H1 (cell line): ENCODE results near the gene STARD9. TPM values are rescaled to one million over a fixed set of nuclear protein-coding genes. Genes with fewer than 3 reads are reported as not detected.

Source experiments
- CTCF ChIA-PET: fragments of 300-600 bp; sonication (Branson Sonifier 250); formaldehyde crosslinking; loops from one replicate; lab custom pipeline; 2021; ENCODE audit not compliant: partially characterized antibody; lab: Charles Lee
- POLR2A ChIA-PET: fragments of 300-600 bp; sonication (Branson Sonifier 250); formaldehyde crosslinking; loops from one replicate; lab custom pipeline; 2021; ENCODE audit warnings: inconsistent platforms; ENCODE audit not compliant: partially characterized antibody; lab: Charles Lee
- DNase-seq, 2 experiments: peaks; one replicate each; pipeline versions ENCODE4 v3.0.0 to v3.0.0-alpha.2; 2010 to 2022; ENCODE audit warnings: low spot score in 2 of 2, low read depth in 1 of 2, mixed read lengths in 1 of 2
- FAIRE-seq: peaks from 2 replicates; lab custom pipeline; 2011; peaks lifted over from hg19 to GRCh38; lab: Jason Lieb, UNC
- H2AFZ ChIP-seq: 2 replicates; pipeline ENCODE4 v1.8.1; 2012; ENCODE audit warnings: low read length, inconsistent platforms
- H2AK5ac ChIP-seq: 2 replicates; pipeline ENCODE4 v1.6.1; 2013; ENCODE audit warnings: low read depth, low read length
- H2BK120ac ChIP-seq: replicated peaks from 2 replicates; pipeline ENCODE3; 2013; ENCODE audit warnings: low read depth, low read length, inconsistent platforms
- H2BK12ac ChIP-seq: 2 replicates; pipeline ENCODE4 v1.6.1; 2013; ENCODE audit warnings: low read depth, low read length
- H2BK15ac ChIP-seq: 2 replicates; pipeline ENCODE4 v1.6.1; 2013; ENCODE audit warnings: low read length
- H2BK20ac ChIP-seq: 2 replicates; pipeline ENCODE4 v1.6.1; 2013; ENCODE audit warnings: low read length
- H2BK5ac ChIP-seq: 2 replicates; pipeline ENCODE4 v1.6.1; 2013; ENCODE audit warnings: low read depth, low read length
- H3K14ac ChIP-seq: 2 replicates; pipeline ENCODE4 v1.6.1; 2013; ENCODE audit warnings: inconsistent platforms; ENCODE audit not compliant: insufficient read length
- H3K18ac ChIP-seq: 2 replicates; pipeline ENCODE4 v1.6.1; 2013; ENCODE audit warnings: low read length; ENCODE audit errors: extremely low read depth
- H3K23ac ChIP-seq: 2 replicates; pipeline ENCODE4 v1.6.1; 2013; ENCODE audit warnings: inconsistent platforms; ENCODE audit not compliant: insufficient read length
- H3K23me2 ChIP-seq: 2 replicates; pipeline ENCODE4 v1.6.1; 2013; ENCODE audit warnings: low read depth, low read length
- H3K27ac ChIP-seq: 2 replicates; pipeline ENCODE4 v1.6.1; 2011; ENCODE audit warnings: low read depth, low read length, inconsistent platforms
- H3K27me3 ChIP-seq, 4 experiments: replicated peaks in 1 of 4; 1 replicate in 1 of 4; 2 replicates in 3 of 4; pipeline versions ENCODE4 v1.6.1 to v1.8.1; 2011 to 2013; ENCODE audit warnings: low read length in 3 of 4, mild to moderate bottlenecking in 3 of 4, inconsistent platforms in 2 of 4, mixed read lengths in 2 of 4, moderate library complexity in 1 of 4; ENCODE audit not compliant: control insufficient read depth in 3 of 4, insufficient read depth in 3 of 4; ENCODE audit errors: extremely low read depth in 1 of 4
- H3K36me3 ChIP-seq, 4 experiments: 2 replicates each; pipeline versions ENCODE4 v1.6.1 to v1.8.1; 2011 to 2013; ENCODE audit warnings: mild to moderate bottlenecking in 4 of 4, low read length in 3 of 4, moderate library complexity in 2 of 4, control low read depth in 1 of 4, inconsistent platforms in 1 of 4; ENCODE audit not compliant: insufficient read depth in 4 of 4, control insufficient read depth in 2 of 4
- H3K4ac ChIP-seq: replicated peaks from 2 replicates; pipeline ENCODE3; 2013; ENCODE audit warnings: low read length, low read depth, mixed read lengths, inconsistent platforms; ENCODE audit not compliant: insufficient read length
- H3K4me1 ChIP-seq, 4 experiments: replicated peaks in 1 of 4; 1 replicate in 1 of 4; 2 replicates in 3 of 4; pipeline versions ENCODE4 v1.6.1 to v1.8.1; 2011 to 2013; ENCODE audit warnings: low read length in 3 of 4, inconsistent platforms in 2 of 4, mixed read lengths in 1 of 4; ENCODE audit not compliant: insufficient read depth in 4 of 4, control insufficient read depth in 3 of 4
- H3K4me2 ChIP-seq, 2 experiments: 2 replicates each; pipeline versions ENCODE4 v1.6.1 to v1.8.1; 2011 to 2013; ENCODE audit warnings: low read depth in 2 of 2, low read length in 2 of 2, control low read depth in 1 of 2, inconsistent platforms in 1 of 2, mild to moderate bottlenecking in 1 of 2; ENCODE audit not compliant: insufficient read depth in 1 of 2
- H3K4me3 ChIP-seq, 4 experiments: fragments of 200-600, 300-600 bp in 1 of 4; sonication (generic), shearing (Covaris generic), sonication (Bioruptor Twin) in 1 of 4; 2 replicates each; pipeline versions ENCODE4 v1.5.1 to v1.8.1; 2011 to 2016; ENCODE audit warnings: low read length in 4 of 4, low read depth in 3 of 4, control low read depth in 2 of 4, inconsistent platforms in 2 of 4, mild to moderate bottlenecking in 2 of 4, mixed read lengths in 1 of 4, moderate library complexity in 1 of 4; ENCODE audit not compliant: insufficient read depth in 2 of 4; ENCODE audit errors: extremely low read depth in 1 of 4
- H3K56ac ChIP-seq: replicated peaks from 2 replicates; pipeline ENCODE3; 2013; ENCODE audit warnings: low read depth, mild to moderate bottlenecking, mixed read lengths, low read length, inconsistent platforms; ENCODE audit not compliant: insufficient read length
- H3K79me1 ChIP-seq: 2 replicates; pipeline ENCODE4 v1.6.1; 2013; ENCODE audit warnings: low read depth, low read length, control low read depth
- H3K79me2 ChIP-seq, 2 experiments: 2 replicates each; pipeline versions ENCODE4 v1.6.1 to v1.8.1; 2012 to 2013; ENCODE audit warnings: low read length in 2 of 2, mild to moderate bottlenecking in 2 of 2, inconsistent platforms in 1 of 2; ENCODE audit not compliant: insufficient read depth in 2 of 2, control insufficient read depth in 1 of 2
- H3K9ac ChIP-seq, 4 experiments: replicated peaks in 1 of 4; 1 replicate in 1 of 4; 2 replicates in 3 of 4; pipeline versions ENCODE4 v1.6.1 to v1.8.1; 2011 to 2013; ENCODE audit warnings: low read depth in 3 of 4, low read length in 3 of 4, control low read depth in 2 of 4, mild to moderate bottlenecking in 2 of 4, moderate library complexity in 2 of 4, inconsistent platforms in 1 of 4; ENCODE audit errors: extremely low read depth in 1 of 4
- H3K9me3 ChIP-seq, 2 experiments: 2 replicates each; pipeline versions ENCODE4 v1.6.1 to v1.8.1; 2012 to 2013; ENCODE audit warnings: mild to moderate bottlenecking in 2 of 2, moderate library complexity in 2 of 2, control low read depth in 1 of 2, inconsistent platforms in 1 of 2, low read depth in 1 of 2, low read length in 1 of 2, mixed read lengths in 1 of 2; ENCODE audit not compliant: insufficient read depth in 2 of 2
- H4K20me1 ChIP-seq, 2 experiments: replicated peaks in 1 of 2; 2 replicates each; pipeline versions ENCODE3 to v1.8.1; 2011 to 2013; ENCODE audit warnings: inconsistent platforms in 2 of 2, low read length in 2 of 2, mild to moderate bottlenecking in 1 of 2; ENCODE audit not compliant: insufficient read depth in 2 of 2, control insufficient read depth in 1 of 2
- H4K5ac ChIP-seq: 2 replicates; pipeline ENCODE4 v1.6.1; 2013; ENCODE audit warnings: low read length, low read depth, mixed read lengths, inconsistent platforms; ENCODE audit not compliant: insufficient read length
- H4K8ac ChIP-seq: 2 replicates; pipeline ENCODE4 v1.8.0; 2013; ENCODE audit warnings: mild to moderate bottlenecking, moderate library complexity, low read length, inconsistent platforms; ENCODE audit not compliant: insufficient read depth; ENCODE audit errors: extremely low read depth
- H4K91ac ChIP-seq: replicated peaks from 2 replicates; pipeline ENCODE3; 2013; ENCODE audit warnings: low read length, mixed read lengths, inconsistent platforms; ENCODE audit not compliant: insufficient read length
- ASH2L ChIP-seq: fragments of 200-600, 300-600 bp; sonication (generic); IDR thresholded peaks from one replicate; pipeline ENCODE4 v1.7.1; 2017; ENCODE audit warnings: low read length
- CBX5 ChIP-seq: fragments of 300-800, 300-1000 bp; sonication (generic); IDR thresholded peaks from 2 replicates; pipeline ENCODE4 v1.7.1; 2016; ENCODE audit warnings: antibody characterized with exemption, low read length, low read depth
- HDAC2 ChIP-seq, 2 experiments: fragments of 300-600 bp in 1 of 2; sonication (generic) in 1 of 2; IDR thresholded peaks; 2 replicates each; pipeline ENCODE4 v1.6.1; 2011 to 2012; ENCODE audit warnings: low read depth in 2 of 2, low read length in 2 of 2, mild to moderate bottlenecking in 2 of 2, moderate library complexity in 2 of 2, borderline replicate concordance in 1 of 2, inconsistent platforms in 1 of 2
- NRF1 ChIP-seq: IDR thresholded peaks from 2 replicates; pipeline ENCODE4 v1.6.1; 2011; ENCODE audit warnings: mild to moderate bottlenecking, low read depth, low read length, improper control_type of control experiment
- PHF8 ChIP-seq: fragments of 200-600 bp; sonication (generic); conservative IDR thresholded peaks from 2 replicates; pipeline ENCODE4 v1.7.1; 2012; ENCODE audit warnings: low read depth, mild to moderate bottlenecking, inconsistent platforms, low read length, moderate library complexity
- POLR2A ChIP-seq, 2 experiments: IDR thresholded peaks; 1 replicate in 1 of 2; 2 replicates in 1 of 2; pipeline ENCODE4 v1.6.1; 2011; ENCODE audit warnings: low read depth in 2 of 2, low read length in 2 of 2, mild to moderate bottlenecking in 2 of 2; ENCODE audit errors: control extremely low read depth in 1 of 2
- RBBP5 ChIP-seq: IDR thresholded peaks from 2 replicates; pipeline ENCODE4 v1.7.1; 2012; ENCODE audit warnings: low read depth, mild to moderate bottlenecking, inconsistent platforms, low read length, moderate library complexity, borderline replicate concordance
- TAF1 ChIP-seq: IDR thresholded peaks from 2 replicates; pipeline ENCODE4 v1.6.1; 2011; ENCODE audit warnings: mild to moderate bottlenecking, low read depth, low read length
- TBP ChIP-seq: IDR thresholded peaks from 2 replicates; pipeline ENCODE4 v1.6.1; 2011; ENCODE audit warnings: low read depth, low read length, improper control_type of control experiment
- YY1 ChIP-seq: IDR thresholded peaks from 2 replicates; pipeline ENCODE4 v1.6.1; 2011; ENCODE audit warnings: low read depth, mild to moderate bottlenecking, low read length
- ZNF274 ChIP-seq: IDR thresholded peaks from 2 replicates; pipeline ENCODE4 v1.7.0; 2012; ENCODE audit warnings: low read length, borderline replicate concordance; ENCODE audit errors: extremely low read depth
- WGBS, 2 experiments: shearing (Covaris generic) in 1 of 2; methylation state at CpG; one replicate each; pipeline versions ENCODE4 v1.1.6 to v1.1.7; 2013 to 2015; ENCODE audit warnings: low lambda C conversion rate in 2 of 2, mixed read lengths in 2 of 2, inconsistent platforms in 1 of 2, low coverage in 1 of 2, missing lambda C conversion rate in 1 of 2; ENCODE audit not compliant: insufficient replicate concordance in 2 of 2, insufficient coverage in 1 of 2, insufficient read length in 1 of 2; ENCODE audit errors: extremely low coverage in 1 of 2, missing lambda C conversion rate in 1 of 2; 5-methylcytosine and 5-hydroxymethylcytosine counted together
- polyA plus RNA-seq, 7 experiments: library from polyadenylated mRNA; depleted of rRNA in 3 of 7; stranded (reverse) in 5 of 7; unstranded in 2 of 7; fragments of >200 nt in 5 of 7; fragments of 200-250 nt in 2 of 7; gene quantifications; 1 replicate in 5 of 7; 2 replicates in 1 of 7; 4 replicates in 1 of 7; pipeline versions ENCODE4 v1.2.1 to v1.2.3, GENCODE V29; 2011 to 2013; ENCODE audit warnings: missing spikeins in 2 of 7, mixed read lengths in 2 of 7
- total RNA-seq: library from RNA; stranded (reverse); fragmentation: NEBNext Ultra II Directional; extraction: Animal tissue kit (Norgen Biotek cat#: 25700); gene quantifications from 2 replicates; pipeline ENCODE4 v1.2.1, GENCODE V29; 2021

The STARD9 gene
- total and polyA plus RNA-seq, 2 of the 8 experiments (the other 6 are each of a cell fraction or from before 2014, with no cell fraction given), result 2.8 to 7.0 TPM

DNA sequence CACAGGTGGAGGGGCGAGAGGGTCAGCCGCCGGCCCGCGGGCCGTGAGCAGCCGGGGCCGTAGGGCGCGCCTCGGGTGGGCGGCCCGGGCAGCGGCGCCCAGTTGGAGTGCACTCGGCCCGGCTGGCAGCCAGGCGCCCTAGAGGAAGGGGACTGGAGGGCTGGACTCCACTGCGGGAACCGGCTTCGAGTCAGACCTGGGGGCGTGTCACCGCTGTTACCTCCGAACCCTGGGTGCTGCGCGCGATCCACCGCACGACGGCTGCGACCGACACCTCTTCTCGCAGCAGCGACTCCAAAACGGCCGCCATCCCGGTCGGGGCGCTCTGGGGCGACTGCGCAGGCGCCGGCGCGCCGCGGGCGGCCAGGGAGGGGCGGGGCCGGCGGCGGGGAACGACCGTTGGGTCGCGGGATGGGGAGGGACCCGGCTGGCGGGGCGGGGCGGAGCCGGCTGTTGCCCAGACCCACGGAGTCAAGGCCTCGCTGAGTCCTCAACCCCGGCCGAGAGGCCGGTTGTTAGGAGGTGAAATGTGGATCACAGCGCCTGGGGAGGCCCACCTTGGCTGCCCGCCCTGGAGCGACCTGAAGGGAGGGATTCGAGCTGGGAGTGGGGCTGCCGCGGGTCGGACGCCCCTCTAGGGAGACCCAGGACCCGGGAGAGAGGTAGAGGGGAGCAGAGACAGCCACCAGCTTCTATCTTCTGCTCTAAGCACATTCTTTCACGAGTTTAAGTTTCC lies 161.6 kb downstream of the STARD9 start, which contains the start of gene CDAN1:
CDAN1 (minus strand) TSS at position 336 of the 736 bp plus-strand sequence; CDS start at position 310, 26 bp downstream.
- Histone ChIP-seq H2BK15ac (no peak within 1 kb of the TSS), H4K8ac (peak within 1 kb of the TSS; percentile 92), H3K4me2 (peak within 1 kb of the TSS; percentile 78 to 79), H3K27ac (no peak within 1 kb of the TSS), H3K4me3 (peak within 1 kb of the TSS; percentile 79 to 84 (median 81)), H3K4me1 (peaks cover 0 to 7% (median 1%) of the 10 kb centered on the region in 4 experiments; a peak in 4 of 7 replicates), H2BK5ac (peak within 1 kb of the TSS; percentile 78; the same call in 1 of the 2 replicates), H2AFZ (peak within 1 kb of the TSS; percentile 89; the same call in 1 of the 2 replicates), H4K20me1 (peaks cover 6 to 11% of the 10 kb centered on the region in 2 experiments), H3K36me3 (peaks cover 2 to 17% (median 5%) of the 10 kb centered on the region in 4 experiments; a peak in 7 of 8 replicates), H2BK120ac (no peak within 1 kb of the TSS), H3K9ac (peak within 1 kb of the TSS; percentile 24 to 70 (median 64); a peak in 6 of 7 replicates), H3K23ac (no peak within 1 kb of the TSS), H3K27me3 (peaks cover 0 to 3% (median 1%) of the 10 kb centered on the region in 4 experiments; a peak in 2 of 7 replicates), H4K91ac (no peak within 1 kb of the TSS), H3K9me3 (no peaks in the 10 kb centered on the region), H2BK20ac (no peak within 1 kb of the TSS), H2BK12ac (no peak within 1 kb of the TSS), H3K4ac (no peak within 1 kb of the TSS), H3K14ac (no peak within 1 kb of the TSS), H3K56ac (peak within 1 kb of the TSS; percentile 40), H3K18ac (peak within 1 kb of the TSS; percentile 71), H3K79me2 (no peaks in the 10 kb centered on the region), H2AK5ac (no peak within 1 kb of the TSS), H4K5ac (peak within 1 kb of the TSS; percentile 88), H3K79me1 (no peaks in the 10 kb centered on the region; the same call in 1 of the 2 replicates), H3K23me2 (peaks cover 7% of the 10 kb centered on the region; the same call in 1 of the 2 replicates)
- POLR2A ChIA-PET, result interaction anchor here (0.6 to 1.1 kb wide), 3 partner anchors 26 to 348 kb away, joined by 3 to 5 read pairs (median 3); no protein-coding TSS in a partner anchor
- FAIRE-seq, result no peak
- 5% methylated on average over 31 of the region's 76 CpGs; no CpG with 5 or more reads in 1 of the 2 experiments for WGBS, 2 experiments
- CTCF ChIA-PET, result interaction anchor here (0.7 to 5.5 kb wide), 6 partner anchors 12 to 189 kb away, joined by 3 to 28 read pairs (median 5); no protein-coding TSS in a partner anchor
- peak; percentile 29 to 95 for DNase-seq
- TF ChIP-seq POLR2A (IDR thresholded peaks at IDR 0.05; ENCODE audit: control extremely low read depth in 1 of 2, low read depth in 2 of 2, low read length in 2 of 2) (peak; percentile 29 to 55), ZNF274 (no peak), PHF8 (peak; percentile 55; the same call in 1 of the 2 replicates), ASH2L (peak; percentile 61), TAF1 (peak; percentile 73), YY1 (peak; percentile 77; the same call in 1 of the 2 replicates), TBP (peak; percentile 51; the same call in 1 of the 2 replicates), RBBP5 (peak; percentile 80; the same call in 1 of the 2 replicates), HDAC2 (IDR thresholded peaks at IDR 0.05; ENCODE audit: borderline replicate concordance in 1 of 2, low read depth in 2 of 2, low read length in 2 of 2) (0 out of 4 replicates have a peak, but pooled peaks of 1 of the 2 experiments have one; percentile 11), NRF1 (peak; percentile 61), CBX5 (no peak)
